NT2/D1 (cell line): ENCODE data around the gene FLOT2.

Source experiments
- SUZ12 ChIP-seq: IDR thresholded peaks from 2 replicates; pipeline ENCODE4 v1.6.1; 2011; ENCODE audit not compliant: insufficient read length, insufficient read depth; ENCODE audit errors: extremely low read depth
- YY1 ChIP-seq: IDR thresholded peaks from 2 replicates; pipeline ENCODE4 v1.6.1; 2011; ENCODE audit not compliant: insufficient read length, insufficient read depth
- ZNF274 ChIP-seq: IDR thresholded peaks from 2 replicates; pipeline ENCODE4 v1.6.1; 2011; ENCODE audit warnings: mild to moderate bottlenecking, low read depth, low read length

GRCh38 chr17:28860363-28860808 is 37.1 kb downstream of the FLOT2 start:
- TF ChIP-seq ZNF274 (no peak), YY1 (no peak), SUZ12 (no peak)
